Upper lobe of left lung (tissue), 4 donors: ENCODE measurements around the gene PDILT.
"Not testable (repeated sequence)": the region's sequence is repeated elsewhere in the genome, so short reads cannot be mapped to it uniquely, and the experiment has no call there.

ENCODE experiments used
- POLR2A ChIP-seq, 4 donors: fragments of 450-650 bp; IDR thresholded peaks; one replicate each; pipeline ENCODE4 v1.5.1; 2016 to 2017; ENCODE audit warnings: antibody characterized with exemption in 4 of 4, mild to moderate bottlenecking in 2 of 4
- TF ChIP-seq, protein P1 (sequence below), 6 experiments: fragments of 450-650 bp in 4 of 6; fragments of 200-600 bp in 2 of 6; sonication (generic) in 2 of 6; IDR thresholded peaks; one replicate each; pipeline ENCODE4 v1.5.1; 2016 to 2019; ENCODE audit warnings: antibody characterized with exemption in 6 of 6

- TF ChIP-seq POLR2A (IDR thresholded peaks at IDR 0.05) = not testable (repeated sequence)
- TF ChIP-seq, protein P1, sequence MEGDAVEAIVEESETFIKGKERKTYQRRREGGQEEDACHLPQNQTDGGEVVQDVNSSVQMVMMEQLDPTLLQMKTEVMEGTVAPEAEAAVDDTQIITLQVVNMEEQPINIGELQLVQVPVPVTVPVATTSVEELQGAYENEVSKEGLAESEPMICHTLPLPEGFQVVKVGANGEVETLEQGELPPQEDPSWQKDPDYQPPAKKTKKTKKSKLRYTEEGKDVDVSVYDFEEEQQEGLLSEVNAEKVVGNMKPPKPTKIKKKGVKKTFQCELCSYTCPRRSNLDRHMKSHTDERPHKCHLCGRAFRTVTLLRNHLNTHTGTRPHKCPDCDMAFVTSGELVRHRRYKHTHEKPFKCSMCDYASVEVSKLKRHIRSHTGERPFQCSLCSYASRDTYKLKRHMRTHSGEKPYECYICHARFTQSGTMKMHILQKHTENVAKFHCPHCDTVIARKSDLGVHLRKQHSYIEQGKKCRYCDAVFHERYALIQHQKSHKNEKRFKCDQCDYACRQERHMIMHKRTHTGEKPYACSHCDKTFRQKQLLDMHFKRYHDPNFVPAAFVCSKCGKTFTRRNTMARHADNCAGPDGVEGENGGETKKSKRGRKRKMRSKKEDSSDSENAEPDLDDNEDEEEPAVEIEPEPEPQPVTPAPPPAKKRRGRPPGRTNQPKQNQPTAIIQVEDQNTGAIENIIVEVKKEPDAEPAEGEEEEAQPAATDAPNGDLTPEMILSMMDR (IDR thresholded peaks at IDR 0.05) = not testable (repeated sequence)
Observed at GRCh38 chr16:20421748-20422147, 17.2 kb upstream of the PDILT start.
